H9 (cell line): ENCODE data around the gene ZNRF3. TPM values are rescaled to one million over a fixed set of nuclear protein-coding genes. Genes with fewer than 3 reads are reported as not detected.

Source experiments
- DNase-seq: peaks from one replicate; pipeline ENCODE4 v3.0.0-alpha.2; 2017
- H2AFZ ChIP-seq: one replicate; pipeline ENCODE4 v1.6.1; 2013; ENCODE audit warnings: mild to moderate bottlenecking, low read length, control low read depth, moderate library complexity
- H2AK5ac ChIP-seq: 2 replicates; pipeline ENCODE4 v1.6.1; 2013; ENCODE audit warnings: low read length, control low read depth, mixed read lengths; ENCODE audit not compliant: insufficient read length
- H2BK120ac ChIP-seq: one replicate; pipeline ENCODE4 v1.6.1; 2013; ENCODE audit warnings: low read depth, mild to moderate bottlenecking, low read length, control low read depth, inconsistent platforms; ENCODE audit not compliant: poor library complexity, severe bottlenecking
- H2BK12ac ChIP-seq: 2 replicates; pipeline ENCODE4 v1.6.1; 2013; ENCODE audit warnings: low read length, control low read depth, mixed read lengths, low read depth; ENCODE audit not compliant: insufficient read length
- H2BK15ac ChIP-seq: 2 replicates; pipeline ENCODE4 v1.6.1; 2013; ENCODE audit warnings: low read depth, low read length, control low read depth
- H2BK20ac ChIP-seq: one replicate; pipeline ENCODE4 v1.6.1; 2013; ENCODE audit warnings: low read depth, mild to moderate bottlenecking, low read length, control low read depth, inconsistent platforms; ENCODE audit not compliant: poor library complexity, severe bottlenecking
- H2BK5ac ChIP-seq: 2 replicates; pipeline ENCODE4 v1.6.1; 2013; ENCODE audit warnings: low read length, control low read depth, mixed read lengths; ENCODE audit not compliant: insufficient read length
- H3K14ac ChIP-seq: 2 replicates; pipeline ENCODE4 v1.6.1; 2013; ENCODE audit warnings: low read length, control low read depth; ENCODE audit not compliant: insufficient read depth
- H3K18ac ChIP-seq: 2 replicates; pipeline ENCODE4 v1.6.1; 2013; ENCODE audit warnings: low read depth, mild to moderate bottlenecking, mixed read lengths, low read length, control low read depth; ENCODE audit not compliant: insufficient read length
- H3K23ac ChIP-seq: 2 replicates; pipeline ENCODE4 v1.6.1; 2013; ENCODE audit warnings: low read length, control low read depth, mixed read lengths, low read depth; ENCODE audit not compliant: insufficient read length
- H3K23me2 ChIP-seq: 2 replicates; pipeline ENCODE4 v1.6.1; 2013; ENCODE audit warnings: low read depth, mild to moderate bottlenecking, mixed read lengths, low read length, control low read depth; ENCODE audit not compliant: insufficient read length, poor library complexity, severe bottlenecking
- H3K27ac ChIP-seq: 2 replicates; pipeline ENCODE4 v1.5.1; 2013; ENCODE audit warnings: low read length, control low read depth, mixed read lengths, low read depth; ENCODE audit not compliant: insufficient read length
- H3K27me3 ChIP-seq: 2 replicates; pipeline ENCODE4 v1.6.1; 2013; ENCODE audit warnings: low read length, control low read depth, inconsistent platforms; ENCODE audit not compliant: insufficient read depth
- H3K4ac ChIP-seq: 2 replicates; pipeline ENCODE4 v1.6.1; 2013; ENCODE audit warnings: low read depth, mild to moderate bottlenecking, control low read depth, inconsistent platforms, low read length, moderate library complexity
- H3K4me1 ChIP-seq: 2 replicates; pipeline ENCODE4 v1.6.1; 2013; ENCODE audit warnings: low read length, control low read depth, inconsistent platforms; ENCODE audit not compliant: insufficient read depth
- H3K4me2 ChIP-seq: 2 replicates; pipeline ENCODE4 v1.6.1; 2013; ENCODE audit warnings: low read length, control low read depth, mixed read lengths; ENCODE audit not compliant: insufficient read length, insufficient read depth
- H3K56ac ChIP-seq: 2 replicates; pipeline ENCODE4 v1.6.1; 2013; ENCODE audit warnings: low read depth, mild to moderate bottlenecking, mixed read lengths, low read length, control low read depth; ENCODE audit not compliant: insufficient read length
- H3K79me1 ChIP-seq: 2 replicates; pipeline ENCODE4 v1.6.1; 2013; ENCODE audit warnings: low read depth, mild to moderate bottlenecking, moderate library complexity, low read length, control low read depth, inconsistent platforms; ENCODE audit not compliant: insufficient read depth, poor library complexity, severe bottlenecking
- H3K79me2 ChIP-seq: 2 replicates; pipeline ENCODE4 v1.6.1; 2013; ENCODE audit warnings: low read length, control low read depth, inconsistent platforms; ENCODE audit not compliant: insufficient read depth
- H3K9ac ChIP-seq: 2 replicates; pipeline ENCODE4 v1.6.1; 2013; ENCODE audit warnings: low read length, control low read depth, mixed read lengths; ENCODE audit not compliant: insufficient read length; ENCODE audit errors: extremely low read depth
- H3K9me3 ChIP-seq: one replicate; pipeline ENCODE4 v1.6.1; 2013; ENCODE audit warnings: low read depth, low read length, inconsistent platforms; ENCODE audit not compliant: control insufficient read depth
- H3T11ph ChIP-seq: one replicate; pipeline ENCODE4 v1.6.1; 2013; ENCODE audit warnings: mild to moderate bottlenecking, low read length, control low read depth, inconsistent platforms
- H4K20me1 ChIP-seq: one replicate; pipeline ENCODE4 v1.6.1; 2013; ENCODE audit not compliant: control insufficient read depth, insufficient read length, insufficient read depth
- H4K5ac ChIP-seq: 2 replicates; pipeline ENCODE4 v1.6.1; 2013; ENCODE audit warnings: low read depth, mild to moderate bottlenecking, mixed read lengths, low read length, control low read depth; ENCODE audit not compliant: insufficient read length
- H4K8ac ChIP-seq: replicated peaks from 2 replicates; pipeline ENCODE4 v1.6.1; 2013; ENCODE audit warnings: low read length, control low read depth, mixed read lengths, low read depth; ENCODE audit not compliant: insufficient read length
- H4K91ac ChIP-seq: 2 replicates; pipeline ENCODE4 v1.6.1; 2013; ENCODE audit warnings: low read depth, mild to moderate bottlenecking, moderate library complexity, mixed read lengths, low read length, control low read depth; ENCODE audit not compliant: insufficient read length
- H3K27ac Mint-ChIP-seq, 3 experiments: 2 replicates in 2 of 3; 3 replicates in 1 of 3; pipeline ENCODE4 v1.8.0; 2020 to 2021; ENCODE audit warnings: mixed read lengths in 3 of 3, mild to moderate bottlenecking in 1 of 3, moderate library complexity in 1 of 3
- H3K27me3 Mint-ChIP-seq: 2 replicates; pipeline ENCODE4 v1.8.0; 2021; ENCODE audit warnings: low read depth, mild to moderate bottlenecking, moderate library complexity, mixed read lengths
- H3K36me3 Mint-ChIP-seq, 3 experiments: 2 replicates in 2 of 3; 3 replicates in 1 of 3; pipeline ENCODE4 v1.8.0; 2020 to 2021; ENCODE audit warnings: low read depth in 3 of 3, mixed read lengths in 3 of 3; ENCODE audit not compliant: insufficient read depth in 1 of 3
- H3K4me1 Mint-ChIP-seq, 2 experiments: 2 replicates each; pipeline ENCODE4 v1.8.0; 2020; ENCODE audit warnings: mixed read lengths in 2 of 2
- H3K4me3 Mint-ChIP-seq, 2 experiments: 2 replicates in 1 of 2; 3 replicates in 1 of 2; pipeline ENCODE4 v1.8.0; 2020 to 2021; ENCODE audit warnings: mild to moderate bottlenecking in 2 of 2, mixed read lengths in 2 of 2, moderate library complexity in 1 of 2
- H3K9me3 Mint-ChIP-seq, 2 experiments: 2 replicates in 1 of 2; 3 replicates in 1 of 2; pipeline ENCODE4 v1.8.0; 2020; ENCODE audit warnings: mild to moderate bottlenecking in 2 of 2, mixed read lengths in 2 of 2, moderate library complexity in 1 of 2
- CTCF ChIP-seq: fragments of 200-600 bp; sonication (generic); conservative IDR thresholded peaks from 3 replicates; pipeline ENCODE4 v1.8.0; 2021; ENCODE audit warnings: antibody characterized with exemption, mild to moderate bottlenecking
- WGBS: extraction: QIAGEN DNeasy Blood & Tissue Kit; methylation state at CpG from one replicate; pipeline ENCODE4 v1.1.7; 2013; ENCODE audit warnings: missing lambda C conversion rate, low lambda C conversion rate, mixed read lengths; ENCODE audit not compliant: insufficient read length; ENCODE audit errors: extremely low coverage; 5-methylcytosine and 5-hydroxymethylcytosine counted together
- total RNA-seq: library from RNA; stranded (reverse); gene quantifications from 2 replicates; pipeline ENCODE4 v1.2.1, GENCODE V29; 2021

ZNRF3 gene
- total RNA-seq, 1 experiment from 2014 or later, result 20.6 TPM

GRCh38 chr22:29103121-29103520 lies 219.7 kb downstream of the ZNRF3 start:
- Histone ChIP-seq H3K79me1 (no peaks in the 10 kb centered on the region), H2BK12ac (no peak overlapping the region), H3K9me3 (no peaks in the 10 kb centered on the region), H4K91ac (no peak overlapping the region), H3K23ac (no peak overlapping the region), H4K8ac (no peak overlapping the region), H3K4me1 (no peaks in the 10 kb centered on the region; the same call in 1 of the 2 replicates), H2AFZ (no peak overlapping the region), H2BK120ac (no peak overlapping the region), H3K27me3 (no peaks in the 10 kb centered on the region), H2BK5ac (no peak overlapping the region), H3K14ac (no peak overlapping the region), H3K79me2 (no peaks in the 10 kb centered on the region), H2AK5ac (no peak overlapping the region), H3K18ac (no peak overlapping the region), H3K4ac (no peak overlapping the region), H3K9ac (no peak overlapping the region), H4K20me1 (no peaks in the 10 kb centered on the region), H2BK15ac (no peak overlapping the region), H3K23me2 (no peaks in the 10 kb centered on the region), H3T11ph (no peak overlapping the region), H4K5ac (no peak overlapping the region), H2BK20ac (no peak overlapping the region), H3K56ac (no peak overlapping the region), H3K27ac (no peak overlapping the region), H3K4me2 (no peak overlapping the region)
- H3K27me3 Mint-ChIP-seq, result no peaks in the 10 kb centered on the region
- H3K36me3 Mint-ChIP-seq, result peaks cover 0 to 4% (median 2%) of the 10 kb centered on the region in 3 experiments; a peak in 2 of 7 replicates
- no peak for DNase-seq
- peaks cover 24 to 35% of the 10 kb centered on the region in 2 experiments for H3K4me1 Mint-ChIP-seq
- no peak overlapping the region for H3K27ac Mint-ChIP-seq
- H3K4me3 Mint-ChIP-seq, result no peak overlapping the region
- no CpG with 5 or more reads among the region's 1 CpG for WGBS
- H3K9me3 Mint-ChIP-seq, result no peaks in the 10 kb centered on the region
- no peak for TF ChIP-seq CTCF
